GM19240 (cell line): ENCODE results near the gene TOMM40L.
A peak's percentile ranks its signal among the peaks of the same experiment; 100 is the strongest.

ENCODE experiments used
- DNase-seq: peaks from one replicate; pipeline ENCODE4 v3.0.0; 2011; ENCODE audit warnings: low spot score; ENCODE audit not compliant: insufficient read length

Gene TOMM40L

DNA sequence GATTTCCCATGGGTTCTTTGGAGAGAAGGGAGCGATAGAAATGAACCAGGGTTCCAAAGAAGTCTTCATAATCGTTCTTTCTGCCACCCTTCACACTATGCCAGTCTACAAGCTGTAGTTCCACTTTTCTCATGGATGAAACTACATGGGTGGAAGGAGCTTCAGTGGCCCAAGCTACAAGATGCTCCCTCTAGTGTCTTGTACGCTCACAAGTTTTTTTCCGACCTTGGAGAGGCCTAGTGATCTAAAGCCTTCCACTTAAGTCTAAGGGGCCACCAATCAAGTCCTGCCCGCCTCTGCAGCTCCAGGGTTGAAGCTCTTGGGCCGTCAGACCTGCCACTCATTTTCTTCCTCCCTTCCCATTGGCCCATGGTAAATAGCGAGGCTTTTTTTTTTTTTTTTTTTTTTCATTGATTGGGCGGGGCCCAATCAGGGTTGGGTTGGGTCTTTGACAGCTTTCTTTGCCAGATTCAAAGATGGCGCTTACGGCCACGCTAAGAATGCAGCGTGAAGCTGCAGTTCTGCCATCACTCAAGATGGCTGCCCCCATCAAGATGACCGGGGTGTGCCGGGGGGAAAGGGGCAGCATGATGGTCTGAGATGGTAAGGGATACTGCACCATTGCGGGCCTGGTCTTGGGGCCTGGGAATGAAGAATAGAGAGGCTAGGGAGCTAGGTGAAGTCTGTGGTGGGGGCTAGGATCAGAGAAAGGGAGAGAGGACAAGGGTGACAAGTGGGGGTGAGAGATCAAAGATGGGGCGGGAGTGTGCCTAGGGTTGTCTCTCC, at the start of gene TOMM40L:
TOMM40L (plus strand) TSS at position 527 of the 786 bp plus-strand sequence. CDS start 430 bp downstream, outside the sequence.
- peak; percentile 94 for DNase-seq

DNA sequence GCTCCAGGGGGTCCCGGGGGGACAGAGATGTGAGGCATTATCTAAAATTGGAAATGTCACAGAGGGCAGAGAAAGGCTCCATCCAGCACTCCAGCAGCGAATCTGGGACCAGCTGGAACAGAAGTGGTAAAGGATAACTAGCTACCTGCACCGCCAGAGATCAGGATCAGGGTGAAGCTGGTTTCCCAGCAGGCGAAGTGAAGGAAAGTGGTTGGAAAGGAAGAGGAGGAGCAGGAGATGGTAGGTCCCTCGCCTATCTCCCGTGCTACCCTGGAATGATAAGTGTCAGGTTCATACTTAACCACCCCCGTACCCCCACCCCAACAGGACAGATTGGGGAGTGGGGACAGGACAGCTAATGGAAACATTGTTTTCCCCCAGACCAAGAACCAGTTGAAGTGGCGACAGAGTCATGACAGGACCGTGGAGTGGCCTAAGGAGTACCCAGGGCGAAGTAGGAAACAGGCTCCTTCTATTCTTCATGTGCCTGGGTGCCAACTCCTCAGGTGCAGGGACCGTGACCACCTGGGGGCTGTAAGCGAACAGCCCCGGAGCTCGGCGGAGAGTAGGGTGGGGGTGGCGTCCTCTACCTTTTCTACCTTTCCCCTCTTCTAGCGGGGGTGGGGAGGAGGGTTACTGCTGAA, 49.3 kb upstream of the TOMM40L start:
- DNase-seq, result no peak

DNA sequence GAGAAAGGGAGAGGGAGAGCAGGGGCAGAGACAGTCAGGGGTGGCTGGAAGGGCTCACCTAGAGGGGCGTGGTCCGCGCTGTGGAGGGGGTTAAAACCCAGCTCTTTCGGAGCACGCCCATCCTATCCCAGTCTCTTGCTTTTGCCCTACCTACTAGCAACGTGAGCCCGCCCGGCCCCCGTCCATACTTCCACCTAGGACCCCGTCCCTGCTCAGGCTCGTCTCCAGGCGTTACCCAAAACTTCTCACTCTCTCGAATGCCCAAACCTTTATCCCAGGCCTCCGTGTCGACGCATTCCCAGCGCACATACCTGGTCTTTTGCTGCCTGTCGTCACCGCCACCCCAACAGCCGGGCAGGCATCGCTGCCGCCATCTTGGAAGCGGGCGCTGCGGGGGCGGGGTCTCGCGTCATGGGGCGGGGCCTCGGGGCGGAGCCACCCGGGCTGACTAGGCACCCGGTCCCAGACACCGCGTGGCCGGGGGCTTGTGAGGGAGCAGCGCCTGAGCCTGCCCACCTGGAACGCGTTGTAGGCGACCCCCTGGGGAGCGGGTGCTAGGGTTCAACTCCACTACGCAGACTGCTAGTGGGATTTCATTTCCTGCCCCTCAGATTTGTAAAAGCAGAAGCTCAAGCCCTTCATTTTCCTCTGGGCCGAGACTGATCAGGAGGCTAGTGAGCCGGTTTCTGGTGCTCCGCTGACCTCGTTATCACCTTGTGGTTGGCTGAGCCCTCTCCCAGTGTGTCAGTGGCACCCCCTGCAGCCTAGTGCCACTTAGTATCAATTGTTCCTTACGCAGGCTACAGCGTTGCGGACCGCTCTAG, 48.5 kb upstream of the TOMM40L start, which contains the start of gene B4GALT3:
B4GALT3 (minus strand) TSS at position 396 of the 824 bp plus-strand sequence. CDS start 1,447 bp downstream, outside the sequence.
- peak; percentile 82 for DNase-seq

DNA sequence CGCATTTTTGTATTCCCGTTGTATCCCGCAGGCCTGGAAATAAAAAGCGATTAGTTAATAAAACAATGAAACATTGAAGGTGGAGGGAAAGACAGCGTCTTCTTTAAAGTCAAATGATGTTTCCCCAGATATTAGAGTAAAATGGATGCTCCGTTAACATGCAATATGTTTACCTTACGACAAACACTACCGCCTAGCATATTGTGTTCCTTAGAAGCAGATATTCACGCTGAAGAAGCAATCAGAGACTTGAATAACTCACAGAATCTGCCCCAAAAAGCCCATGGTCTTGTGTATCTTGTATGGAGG, 48.0 kb upstream of the TOMM40L start:
- no peak for DNase-seq

DNA sequence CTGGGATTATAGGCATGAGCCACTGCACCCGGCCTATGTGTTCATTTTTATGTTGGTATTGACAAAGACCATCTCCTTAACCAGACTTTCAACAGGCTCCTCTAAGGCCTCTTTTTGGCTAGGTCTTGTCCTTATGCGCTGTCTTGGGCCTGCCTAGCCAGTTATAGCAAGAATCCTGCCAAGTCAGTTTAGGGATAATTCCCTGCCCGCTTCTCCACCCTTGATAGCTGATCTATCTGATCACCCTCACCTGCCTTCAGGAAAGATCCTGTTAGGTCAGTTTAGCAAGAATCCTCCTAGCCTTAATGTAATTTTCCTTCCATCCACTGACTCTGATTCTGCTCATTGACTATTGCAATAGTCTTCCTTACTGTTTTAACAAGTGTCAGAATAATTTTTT, 46.2 kb upstream of the TOMM40L start:
- no peak for DNase-seq

DNA sequence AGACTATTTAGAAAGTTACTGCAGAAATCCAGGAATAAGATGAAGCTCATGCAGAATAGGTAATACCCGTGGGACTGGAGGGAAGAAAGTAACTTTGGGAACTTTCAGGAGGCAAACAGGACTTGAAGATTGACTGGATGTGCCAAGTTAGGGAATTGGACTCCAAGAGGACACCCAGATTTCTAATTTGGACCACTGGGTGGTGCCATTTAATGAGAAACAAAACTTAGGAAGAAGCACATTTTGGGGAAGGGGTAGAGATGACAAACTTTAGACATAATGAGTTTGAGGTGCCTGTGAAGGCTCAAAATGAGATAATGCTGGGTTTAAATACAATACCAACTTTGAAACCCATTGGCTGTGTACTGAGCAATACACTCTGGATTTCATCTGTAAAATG, 45.2 kb upstream of the TOMM40L start:
- DNase-seq, result no peak

DNA sequence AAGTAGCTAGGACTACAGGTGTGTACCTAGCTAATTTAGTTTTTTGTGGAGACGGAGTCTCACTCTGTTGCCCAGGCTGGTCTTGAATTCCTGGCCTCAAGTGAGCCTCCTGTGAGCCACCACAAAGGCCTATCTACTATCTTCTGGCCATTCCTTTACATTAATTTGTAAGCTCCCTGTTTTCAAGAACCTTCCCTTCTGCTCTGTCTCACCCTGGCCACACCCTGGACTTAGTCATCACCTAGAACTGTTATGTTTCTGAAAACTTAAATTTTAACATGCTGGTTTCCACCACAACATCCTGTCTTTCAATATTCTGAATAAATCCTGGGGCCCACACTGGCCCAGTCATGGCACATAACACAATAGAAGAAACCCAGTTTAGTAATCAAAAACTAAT, 43.6 kb upstream of the TOMM40L start:
- DNase-seq, result peak; percentile 23

DNA sequence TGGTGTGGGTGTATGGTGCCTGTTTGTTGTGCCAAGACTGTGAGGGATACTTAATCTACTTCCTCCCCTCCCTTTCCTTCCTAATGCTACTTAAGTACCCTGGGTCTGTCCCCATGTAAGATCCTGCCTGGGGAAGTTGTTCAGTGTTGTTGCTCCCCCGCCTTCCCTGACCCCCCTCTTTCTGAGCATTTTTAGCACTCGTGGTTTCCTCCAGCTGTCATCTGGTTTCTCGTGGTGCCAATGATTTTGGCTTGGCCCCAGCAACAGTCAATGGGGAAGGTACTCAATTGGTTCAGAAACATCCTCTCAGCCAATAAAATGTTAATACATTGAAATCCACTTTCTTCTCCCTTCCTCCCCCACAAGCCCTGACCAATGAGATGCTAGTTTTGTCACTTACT, 40.6 kb upstream of the TOMM40L start:
- peak; percentile 82 for DNase-seq

DNA sequence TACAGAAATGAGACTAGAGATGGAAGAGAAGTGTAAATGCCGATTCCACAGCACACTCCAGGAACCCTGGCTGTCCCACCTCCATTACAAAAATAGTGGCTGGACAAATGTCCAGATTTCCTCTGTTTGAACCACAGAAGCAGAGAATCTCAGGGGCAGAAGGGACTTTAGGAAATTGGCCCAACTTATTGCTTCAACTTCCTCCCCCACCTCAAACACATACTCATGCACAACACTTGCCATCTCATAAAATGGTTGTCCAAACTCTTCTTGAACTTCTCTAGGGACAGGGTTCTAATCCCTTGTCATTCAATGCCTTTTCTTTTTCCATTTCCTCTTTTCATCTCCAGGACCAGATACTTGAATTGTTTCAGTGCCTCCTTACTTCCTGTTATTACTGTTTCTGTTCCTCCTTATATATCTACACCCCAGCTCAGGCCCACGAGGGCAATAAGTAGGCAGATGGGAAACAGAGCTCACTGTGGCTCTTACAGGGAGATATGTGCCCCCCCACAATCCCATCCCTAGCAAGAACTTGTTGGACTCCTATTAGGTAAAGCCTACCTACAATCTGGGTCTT, 40.0 kb upstream of the TOMM40L start:
- DNase-seq, result no peak

DNA sequence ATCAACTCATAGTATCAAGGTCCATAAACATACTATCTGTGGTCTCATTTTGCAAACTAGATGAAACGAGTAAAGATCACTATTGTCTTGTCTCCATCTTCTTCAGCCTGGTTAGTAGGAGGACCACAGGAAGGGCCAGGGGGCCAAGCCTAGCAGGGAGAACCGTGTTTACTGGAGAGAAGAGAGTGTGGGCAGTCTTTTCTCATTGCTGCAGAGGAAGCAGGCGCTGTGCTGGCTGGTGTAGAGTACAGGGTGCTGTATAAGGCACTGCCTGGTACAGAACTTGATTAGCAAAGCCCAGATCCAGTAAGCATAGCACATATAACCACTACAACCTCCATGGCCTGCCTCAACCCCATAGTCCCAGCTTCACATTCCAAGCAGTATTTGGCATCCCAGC, 38.5 kb upstream of the TOMM40L start:
- DNase-seq, result no peak

DNA sequence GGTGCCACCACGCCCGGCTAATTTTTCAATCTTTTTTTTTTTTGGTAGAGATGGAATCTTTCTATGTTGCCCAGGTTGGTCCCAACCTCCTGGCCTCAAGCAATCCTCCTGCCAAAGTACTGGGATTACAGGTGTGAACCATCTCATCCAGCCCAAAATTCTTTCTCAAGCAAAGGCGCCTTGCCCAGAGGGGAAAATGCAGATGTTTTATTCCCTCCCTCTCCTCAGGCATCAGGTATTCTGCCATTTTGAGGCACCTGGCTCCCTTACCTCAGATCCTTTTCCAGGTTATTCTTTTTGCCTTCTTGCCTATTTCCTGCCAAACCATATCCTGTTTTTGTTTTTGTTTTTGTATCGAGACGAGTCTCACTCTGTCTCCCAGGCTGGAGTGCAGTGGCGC, 37.5 kb upstream of the TOMM40L start:
- no peak for DNase-seq

DNA sequence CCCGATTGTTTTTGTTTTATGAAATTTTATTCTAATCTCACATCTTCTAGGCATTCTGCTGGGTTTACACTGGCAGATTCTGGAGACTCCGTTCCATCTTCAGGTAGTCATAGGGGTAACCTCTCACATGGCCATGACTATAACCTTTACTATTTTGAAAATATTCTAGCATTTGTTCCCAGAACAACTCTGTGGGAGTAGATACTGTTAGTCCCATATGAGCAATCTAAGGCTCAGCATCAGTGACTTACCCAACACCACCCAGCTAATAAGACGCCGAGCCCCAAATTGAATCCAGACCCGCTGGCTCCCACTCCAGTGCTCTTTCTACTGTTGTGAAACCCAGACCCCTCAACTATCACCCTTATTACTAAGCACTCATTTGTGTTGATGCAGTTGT, 36.8 kb upstream of the TOMM40L start:
- no peak for DNase-seq

DNA sequence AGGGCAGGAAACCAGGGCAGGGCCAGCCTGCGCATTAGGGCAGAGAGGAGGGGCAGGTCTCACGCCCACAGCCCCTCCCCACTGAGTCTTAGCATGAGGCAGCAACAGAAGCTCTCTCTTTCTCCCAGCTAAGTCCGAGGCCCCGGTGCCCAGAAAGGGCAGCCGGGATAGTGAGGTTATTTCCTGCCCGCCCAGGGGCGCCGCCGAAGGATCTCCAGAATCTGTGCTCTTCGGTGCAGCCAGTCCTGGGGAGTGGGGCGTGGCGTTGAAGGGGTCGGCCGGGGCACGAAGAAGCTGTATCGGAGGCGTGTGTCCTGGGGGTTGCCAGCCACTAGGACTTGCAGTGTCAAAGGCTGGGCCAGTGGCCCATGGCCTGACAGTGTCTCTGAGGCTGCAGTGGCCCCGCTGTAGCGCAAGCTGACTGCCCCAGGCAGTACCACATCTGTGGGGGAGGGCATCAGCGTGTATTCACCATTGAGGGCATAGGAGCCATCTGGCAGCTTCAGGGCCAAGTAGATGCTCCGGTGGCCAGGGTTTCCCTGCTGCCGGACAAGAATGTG, 34.8 kb upstream of the TOMM40L start:
- DNase-seq, result no peak

DNA sequence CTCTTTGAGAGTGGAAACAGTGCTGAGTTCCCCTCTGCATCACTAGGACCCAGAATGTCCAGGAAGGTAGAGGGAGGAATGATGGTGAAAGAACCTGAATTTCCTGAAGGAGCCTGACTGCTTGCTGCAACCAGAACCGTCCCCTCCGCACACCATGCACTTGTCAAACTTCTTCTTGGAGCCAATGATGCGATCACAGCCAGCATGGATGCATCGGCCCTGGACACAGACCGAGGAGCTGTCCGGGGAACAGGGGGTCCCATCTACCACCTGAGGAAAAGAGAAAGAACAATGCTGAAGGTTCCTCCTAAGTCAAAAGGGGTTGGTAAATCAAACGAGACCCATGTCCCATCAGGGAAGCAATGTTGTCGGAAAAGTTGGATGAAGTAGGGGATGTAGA, 33.9 kb upstream of the TOMM40L start:
- DNase-seq, result no peak

DNA sequence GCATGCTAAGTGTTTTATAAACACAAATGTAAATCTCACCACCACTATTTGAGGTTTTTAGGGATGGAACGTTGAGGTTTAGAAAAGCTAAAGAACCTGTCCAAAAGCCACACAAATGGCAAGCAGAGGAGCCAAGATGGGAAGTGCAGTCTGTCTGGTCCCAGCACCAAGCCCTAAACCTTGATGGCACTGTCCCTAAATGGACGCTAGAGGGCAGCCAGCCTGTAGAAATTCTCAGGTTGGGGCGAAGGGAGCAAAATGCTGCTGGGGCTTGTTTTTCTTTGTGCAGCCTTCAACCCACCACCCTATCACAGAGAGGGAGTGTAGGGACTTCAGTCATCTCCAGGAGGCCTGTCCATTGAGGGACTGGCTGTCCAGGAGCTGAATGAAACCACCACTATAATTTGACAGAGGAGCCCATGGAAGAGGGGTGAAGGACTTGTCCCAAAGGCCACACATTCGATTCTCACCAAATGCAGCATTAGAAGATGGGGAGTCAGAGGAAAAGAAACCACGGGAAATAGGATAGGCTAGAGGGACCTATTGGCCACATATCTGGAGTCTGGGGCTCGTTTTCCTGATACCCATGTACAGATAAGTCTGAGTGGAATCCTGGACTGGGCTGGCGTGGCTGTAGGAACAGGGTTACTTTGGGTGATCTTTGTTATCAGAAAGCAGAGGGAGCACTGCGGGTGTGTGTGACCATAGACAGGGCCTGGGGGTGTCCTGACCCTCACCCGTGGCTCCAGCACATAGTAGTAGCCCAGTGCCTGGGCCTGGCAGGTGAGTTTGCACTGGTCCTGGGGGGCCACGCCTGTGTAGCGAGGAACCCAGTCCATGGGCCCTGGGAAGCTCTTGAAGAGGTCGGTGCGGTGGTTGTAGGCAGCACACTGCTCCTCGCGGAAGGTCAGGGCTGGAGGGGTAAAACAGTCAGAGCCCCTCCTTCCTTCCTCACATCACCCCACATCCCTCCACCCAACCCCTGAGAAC, 33.1 kb upstream of the TOMM40L start:
- DNase-seq, result peak; percentile 42

DNA sequence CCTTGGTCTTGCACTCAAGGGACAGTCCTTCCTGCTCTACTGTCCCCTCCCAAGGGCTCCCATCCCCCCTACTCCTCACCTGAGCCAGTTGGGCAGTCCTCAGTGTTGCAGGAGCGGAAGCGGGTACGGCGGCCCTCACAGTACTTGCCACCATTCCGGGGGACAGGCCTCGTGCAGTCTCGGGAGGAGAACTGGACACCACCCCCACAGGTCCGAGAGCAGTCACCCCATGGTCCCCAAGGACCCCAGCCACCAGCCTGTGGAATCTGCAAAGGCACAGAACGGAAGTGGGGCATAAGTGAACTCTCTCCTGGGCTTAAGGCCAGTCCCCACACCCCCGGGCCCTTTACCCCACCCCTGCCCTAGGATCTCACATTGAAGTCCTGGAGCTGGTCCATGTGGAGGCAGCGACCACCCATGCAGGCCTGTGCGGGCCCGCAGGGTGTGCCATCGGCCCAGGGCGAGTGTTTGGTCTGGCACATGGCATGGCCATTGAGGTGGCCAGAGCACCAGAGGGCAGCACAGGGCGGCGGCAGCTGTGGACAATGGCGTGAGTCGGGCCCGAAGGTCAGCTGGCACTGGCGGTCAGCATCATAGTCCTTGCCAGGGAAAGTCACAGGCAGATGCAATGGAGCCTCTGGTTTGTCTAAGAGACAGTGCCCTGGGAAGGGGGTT, 32.2 kb upstream of the TOMM40L start:
- no peak for DNase-seq

DNA sequence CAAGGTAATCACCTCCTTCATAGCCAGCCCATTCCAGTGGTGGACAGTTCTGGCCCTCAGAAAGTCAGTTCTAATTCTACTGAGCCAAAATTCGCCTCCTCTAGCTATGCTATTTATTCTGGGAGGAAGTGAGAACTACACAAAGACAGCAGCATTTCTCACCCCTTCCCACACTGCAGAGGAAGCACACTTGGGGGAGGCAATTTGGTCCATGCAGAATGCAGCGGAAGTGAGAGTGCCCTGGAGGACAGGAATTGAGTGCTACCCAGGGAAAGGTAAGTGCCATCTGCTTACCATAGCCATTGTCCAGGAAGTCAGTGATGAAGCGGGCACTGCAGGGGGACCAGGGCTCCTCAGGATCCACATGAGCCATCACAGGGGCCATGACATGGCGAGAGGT, 30.7 kb upstream of the TOMM40L start:
- DNase-seq, result no peak

DNA sequence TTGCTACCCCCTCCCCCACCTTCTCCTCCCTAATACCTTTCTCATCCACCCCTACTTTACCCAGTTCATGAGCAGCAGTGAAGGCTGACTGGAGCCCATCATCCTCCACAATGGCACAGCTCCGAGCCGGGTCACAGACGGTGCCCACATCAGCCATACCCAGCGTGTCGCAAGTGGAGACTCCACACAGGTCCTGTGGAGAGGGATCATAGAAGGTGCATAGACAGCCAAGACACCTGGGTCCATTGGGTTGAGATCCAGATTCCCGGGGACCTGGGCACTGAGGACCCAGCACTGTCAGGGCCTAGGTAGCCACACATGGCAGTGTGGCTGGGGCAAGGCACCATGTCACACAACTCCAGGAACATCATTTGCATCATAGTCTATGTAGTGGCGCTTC, 29.7 kb upstream of the TOMM40L start:
- DNase-seq, result no peak

DNA sequence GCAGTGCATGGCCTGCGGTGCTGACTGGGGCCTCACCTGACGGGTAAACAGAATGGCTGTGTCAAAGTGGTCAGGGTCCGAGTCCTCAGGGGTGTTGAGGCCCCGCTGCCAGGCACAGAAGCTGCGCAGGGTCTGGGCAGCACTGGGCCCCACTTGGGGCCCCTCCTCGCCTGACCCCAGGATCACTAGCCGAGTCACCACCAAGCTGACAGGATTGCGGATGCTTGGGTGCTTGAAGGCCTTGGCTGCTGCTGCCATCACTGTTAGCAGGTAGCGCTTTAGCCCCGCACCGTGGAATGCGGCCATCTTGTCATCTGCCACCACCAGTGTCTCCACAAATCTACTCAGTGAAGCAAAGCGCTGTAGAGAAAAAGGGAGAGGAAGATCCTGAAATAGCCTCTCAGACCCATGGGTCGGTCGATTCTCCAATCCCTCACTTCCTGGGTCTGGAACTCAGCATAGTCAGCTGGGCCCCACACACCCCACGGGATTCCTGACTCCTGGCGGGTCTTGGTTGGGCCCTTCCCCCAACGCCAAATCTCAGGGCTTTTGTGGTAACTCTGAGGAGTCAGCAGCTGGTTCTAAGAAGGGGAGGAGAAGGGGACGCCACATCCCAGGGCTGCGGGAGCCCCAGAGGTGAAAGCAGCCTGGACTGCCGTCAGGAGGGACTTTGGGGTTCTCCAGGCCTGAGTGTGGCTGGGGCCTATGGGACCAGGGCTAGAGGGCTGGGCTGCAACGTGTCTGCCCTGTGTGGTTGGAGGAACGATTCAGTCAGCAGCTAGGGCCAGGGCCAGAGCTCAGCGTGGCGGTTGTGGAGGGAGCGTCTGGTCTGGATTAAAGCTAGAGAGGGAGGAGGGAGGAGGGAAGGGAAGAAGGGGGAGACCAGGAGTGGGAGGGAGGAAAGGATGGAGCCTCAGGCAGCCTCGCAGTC, 29.1 kb upstream of the TOMM40L start:
- DNase-seq, result no peak
